SIG-M5 treated with dmso at 0.1 percent for 504 hours (cell line): Measurements from ENCODE around the gene MCFD2.

Source experiments
- DNase-seq: peaks from one replicate; lab custom pipeline; 2025; ENCODE audit not compliant: unreplicated experiment; lab: John Stamatoyannopoulos, UW

Gene MCFD2

DNA sequence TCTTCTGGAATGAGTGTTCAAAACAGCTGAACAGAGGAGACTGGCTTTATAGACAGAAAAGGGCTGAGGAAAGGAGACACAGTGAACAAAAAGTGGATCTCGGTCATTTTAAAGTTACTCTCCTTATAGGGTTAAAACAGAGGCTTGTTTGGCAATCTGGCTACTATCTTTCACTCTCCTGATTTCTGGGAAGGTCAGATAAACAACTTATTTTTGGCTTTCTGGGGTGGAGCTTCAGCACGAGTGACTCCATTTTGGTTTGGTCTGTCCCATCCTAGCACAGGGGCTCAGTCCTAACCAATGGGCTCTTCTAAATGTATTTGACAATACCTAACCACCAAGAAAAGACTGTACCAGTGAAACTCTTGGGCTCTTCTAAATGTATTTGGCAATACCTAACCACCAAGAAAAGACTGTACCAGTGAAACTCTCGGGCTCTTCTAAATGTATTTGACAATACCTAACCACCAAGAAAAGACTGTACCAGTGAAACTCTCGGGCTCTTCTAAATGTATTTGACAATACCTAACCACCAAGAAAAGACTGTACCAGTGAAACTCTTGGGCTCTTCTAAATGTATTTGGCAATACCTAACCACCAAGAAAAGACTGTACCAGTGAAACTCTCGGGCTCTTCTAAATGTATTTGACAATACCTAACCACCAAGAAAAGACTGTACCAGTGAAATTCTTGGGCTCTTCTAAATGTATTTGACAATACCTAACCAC lies 39.5 kb downstream of the MCFD2 start:
- DNase-seq, result peak; percentile 25

DNA sequence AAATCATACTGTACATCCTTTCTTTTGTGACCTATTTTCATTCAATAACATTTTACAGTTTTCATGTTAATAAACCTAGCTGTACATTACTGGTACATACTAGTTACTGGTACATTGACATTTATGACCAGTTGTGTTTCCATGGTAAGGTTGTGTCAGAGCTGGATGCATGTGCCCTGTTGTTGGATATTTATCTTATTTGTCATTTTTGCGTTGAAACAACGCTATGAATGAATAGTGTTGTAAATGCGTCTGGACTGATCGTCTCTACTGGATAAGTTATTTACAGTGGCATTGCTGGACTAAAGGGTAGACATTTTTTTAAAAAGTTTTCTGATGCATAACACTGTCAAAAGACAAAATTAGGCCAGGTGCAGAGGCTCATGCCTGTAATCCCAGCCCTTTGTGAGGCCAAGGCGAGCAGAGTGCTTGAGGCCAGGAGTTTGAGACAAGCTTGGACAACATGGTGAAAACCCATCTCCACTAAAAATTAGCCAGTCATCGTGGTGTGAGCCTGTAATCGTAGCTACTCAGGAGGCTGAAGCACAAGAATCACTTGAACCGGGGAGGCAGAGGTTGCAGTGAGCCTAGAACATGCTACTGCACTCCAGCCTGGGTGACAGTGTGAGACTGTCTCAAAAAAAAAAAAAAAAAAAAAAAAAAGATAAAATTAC lies 40.2 kb downstream of the MCFD2 start:
- no peak for DNase-seq

DNA sequence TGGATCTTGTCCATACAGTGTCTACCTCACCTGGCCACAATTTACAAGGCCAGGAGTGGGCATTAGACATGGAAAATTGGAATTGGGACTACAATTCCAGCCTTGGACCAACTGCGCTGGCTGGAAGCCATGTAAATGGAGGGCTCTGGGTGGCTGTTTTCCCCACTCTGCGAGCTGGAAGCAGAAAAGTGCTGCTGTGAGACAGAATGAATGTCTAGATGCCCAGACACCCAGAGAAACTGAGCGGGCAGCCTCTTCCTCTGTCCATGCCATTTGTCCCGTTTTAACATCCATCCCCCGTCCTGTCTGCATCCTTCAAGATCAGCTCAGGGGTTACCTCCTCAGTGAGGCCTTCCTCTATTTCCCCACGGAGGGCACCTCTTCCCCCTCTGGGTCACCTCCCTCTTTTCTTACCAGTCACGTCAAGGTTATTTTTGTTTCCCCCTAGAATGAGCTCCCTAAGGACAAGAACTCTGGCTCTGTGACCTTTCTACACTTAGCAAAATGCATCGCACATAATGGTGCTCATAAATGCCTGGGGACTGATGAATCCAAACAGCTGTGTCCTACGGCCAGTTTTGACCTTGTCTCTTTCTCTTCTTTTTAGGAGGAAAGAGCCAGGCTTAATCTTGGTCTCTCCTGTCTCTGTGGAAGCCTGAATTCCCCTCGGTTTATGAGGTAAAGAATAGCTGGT lies 41.2 kb downstream of the MCFD2 start:
- no peak for DNase-seq

DNA sequence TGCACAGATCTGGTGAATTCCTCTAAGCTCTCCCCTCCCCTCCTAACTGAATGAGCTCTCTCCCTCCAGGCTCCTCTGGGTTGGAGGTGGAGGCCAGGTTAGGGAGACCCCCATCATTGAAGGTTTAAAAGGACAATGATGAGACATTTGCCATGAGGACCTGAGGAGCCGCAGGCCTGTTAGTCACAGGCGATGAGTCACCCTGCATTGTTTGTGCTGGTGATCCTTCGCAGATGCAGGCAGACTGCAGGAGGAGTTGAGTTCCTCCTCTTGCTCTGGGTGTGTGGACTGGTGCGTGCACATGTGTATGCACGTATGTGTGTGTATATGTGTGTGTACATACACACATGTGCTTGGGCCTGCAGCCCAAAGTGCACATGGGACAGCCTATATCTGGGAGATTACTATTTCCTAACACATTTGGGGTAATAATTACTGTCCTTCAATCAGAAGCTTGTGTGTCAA lies 42.0 kb downstream of the MCFD2 start:
- peak; percentile 70 for DNase-seq

DNA sequence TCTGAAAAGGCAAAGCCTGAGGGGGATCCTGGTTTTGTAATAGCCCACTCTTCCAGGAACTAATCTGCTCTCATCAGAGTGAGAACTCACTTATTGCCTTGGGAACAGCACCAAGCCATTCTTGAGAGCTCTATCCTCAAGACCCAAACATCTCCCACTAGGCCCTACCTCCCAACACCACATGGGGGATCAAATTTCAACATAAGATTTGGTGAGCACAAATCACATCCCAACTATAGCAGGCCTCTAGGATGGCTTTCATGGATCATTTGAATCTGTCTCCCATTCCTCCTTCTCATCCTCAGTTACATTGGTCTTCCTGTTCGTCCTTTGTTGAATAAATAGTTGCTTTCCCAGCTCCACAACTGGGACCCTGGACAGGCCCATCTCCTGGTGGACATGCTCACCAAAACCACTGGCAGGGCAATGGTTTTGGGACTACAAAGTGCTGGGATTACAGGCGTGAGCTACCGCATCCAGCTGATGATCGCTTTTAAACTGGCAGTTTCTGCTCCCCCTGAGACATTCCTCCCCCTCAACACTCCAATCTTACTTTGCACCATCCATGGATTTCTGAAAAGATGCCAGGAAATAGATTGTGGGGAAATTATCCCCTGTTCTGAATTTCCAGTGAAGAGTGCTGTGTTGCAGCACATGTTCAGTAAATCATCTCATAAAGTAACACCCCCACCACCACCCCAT lies 42.6 kb downstream of the MCFD2 start:
- DNase-seq, result no peak

DNA sequence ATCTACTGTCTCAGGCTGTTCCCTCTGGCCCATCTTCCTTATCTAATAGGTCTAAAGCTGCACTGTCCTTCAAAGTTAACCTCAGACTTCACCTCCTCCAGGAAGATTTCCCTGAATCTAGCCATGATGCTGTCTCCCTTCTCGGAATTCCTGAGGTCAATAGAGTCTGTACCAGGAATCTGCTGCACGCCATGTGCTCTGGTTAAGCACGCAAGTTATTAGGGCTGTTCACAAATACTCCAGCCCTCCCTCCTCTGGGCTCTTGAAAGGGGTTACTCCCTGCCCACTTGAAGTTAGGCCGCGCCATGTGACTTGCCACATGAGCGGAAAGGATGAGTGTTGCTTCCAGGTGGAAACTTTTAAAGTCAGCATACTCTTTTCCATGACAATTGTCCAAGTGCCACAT lies 43.6 kb downstream of the MCFD2 start:
- no peak for DNase-seq

DNA sequence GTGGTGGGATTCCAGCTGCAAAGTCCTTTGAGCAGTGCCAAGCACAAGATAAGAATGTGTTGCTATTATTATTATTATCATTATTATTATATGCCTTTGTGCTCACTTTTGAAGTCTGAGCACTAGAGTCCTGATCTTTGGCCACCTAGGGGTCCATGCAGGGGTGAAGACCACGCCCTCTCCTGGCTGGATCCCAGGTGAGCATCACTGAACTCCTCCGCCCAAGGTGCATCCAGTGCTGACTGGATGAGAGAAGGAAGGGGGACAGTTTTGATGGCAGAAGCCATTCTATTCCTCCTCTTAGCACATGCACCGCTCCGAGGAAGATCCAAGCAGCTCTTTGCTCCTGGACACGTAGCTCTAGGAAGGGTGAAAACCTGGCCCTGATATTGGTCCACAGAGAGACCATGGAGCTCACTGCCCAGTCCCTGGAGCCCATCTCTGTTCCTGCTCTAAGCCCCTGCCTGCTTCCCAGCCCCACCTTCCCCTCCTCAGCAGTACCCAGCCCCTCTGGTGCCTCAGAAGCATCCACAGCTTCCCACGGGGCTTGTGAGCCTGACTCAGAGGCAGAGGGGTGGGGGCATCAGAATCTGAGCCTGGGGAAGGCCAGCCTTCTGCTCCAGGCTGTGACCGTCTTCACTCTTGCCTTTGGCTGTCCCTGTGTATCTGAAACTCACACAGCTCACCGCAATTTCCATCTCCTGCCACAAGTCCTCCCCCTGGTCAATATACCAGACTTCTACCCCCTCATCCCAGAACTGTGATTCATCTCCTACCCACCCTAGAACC lies 45.4 kb downstream of the MCFD2 start:
- DNase-seq, result no peak

DNA sequence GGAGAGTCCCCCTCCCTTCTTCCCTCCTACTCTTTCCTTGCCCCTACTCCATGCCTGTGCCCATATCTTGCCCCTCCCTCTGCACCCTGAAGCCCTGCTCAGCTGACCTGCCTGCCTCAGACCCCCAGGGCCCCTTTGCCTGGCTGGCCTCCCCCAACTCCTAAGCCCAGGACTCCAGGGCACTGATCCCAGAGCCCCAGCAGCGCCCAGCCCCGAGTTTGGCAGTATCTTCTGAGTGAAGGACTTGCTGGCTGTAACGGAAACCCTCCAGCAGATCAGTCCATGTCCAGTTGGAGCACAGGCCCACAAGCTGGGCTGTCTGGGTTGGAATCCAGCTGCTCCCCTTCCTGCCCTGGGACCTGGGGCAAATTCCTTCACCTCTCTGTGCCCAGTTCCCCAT lies 46.0 kb downstream of the MCFD2 start:
- DNase-seq, result no peak

DNA sequence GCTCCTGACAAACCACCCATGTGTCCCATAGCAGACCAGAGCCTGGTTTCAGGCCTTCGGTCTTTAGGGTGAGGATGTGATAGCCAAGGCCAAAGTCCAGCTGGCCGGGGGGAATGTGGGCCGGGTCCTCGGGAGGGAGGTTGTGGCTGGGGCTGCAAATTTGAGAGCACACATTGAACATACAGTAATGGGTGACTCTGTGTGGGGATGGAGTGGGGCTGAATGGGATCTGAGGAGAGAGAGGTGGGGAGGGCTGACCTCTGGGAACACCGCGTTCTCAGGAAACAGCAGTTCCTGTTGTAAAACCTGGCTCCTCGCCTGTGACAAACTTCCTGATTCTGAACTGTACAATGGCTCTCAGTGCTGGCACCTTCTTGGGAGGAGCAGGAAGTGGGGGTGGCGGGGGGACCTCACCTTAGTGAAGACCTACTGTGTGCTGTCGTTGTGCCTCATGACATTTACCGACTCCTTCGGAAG lies 48.8 kb downstream of the MCFD2 start:
- no peak for DNase-seq

DNA sequence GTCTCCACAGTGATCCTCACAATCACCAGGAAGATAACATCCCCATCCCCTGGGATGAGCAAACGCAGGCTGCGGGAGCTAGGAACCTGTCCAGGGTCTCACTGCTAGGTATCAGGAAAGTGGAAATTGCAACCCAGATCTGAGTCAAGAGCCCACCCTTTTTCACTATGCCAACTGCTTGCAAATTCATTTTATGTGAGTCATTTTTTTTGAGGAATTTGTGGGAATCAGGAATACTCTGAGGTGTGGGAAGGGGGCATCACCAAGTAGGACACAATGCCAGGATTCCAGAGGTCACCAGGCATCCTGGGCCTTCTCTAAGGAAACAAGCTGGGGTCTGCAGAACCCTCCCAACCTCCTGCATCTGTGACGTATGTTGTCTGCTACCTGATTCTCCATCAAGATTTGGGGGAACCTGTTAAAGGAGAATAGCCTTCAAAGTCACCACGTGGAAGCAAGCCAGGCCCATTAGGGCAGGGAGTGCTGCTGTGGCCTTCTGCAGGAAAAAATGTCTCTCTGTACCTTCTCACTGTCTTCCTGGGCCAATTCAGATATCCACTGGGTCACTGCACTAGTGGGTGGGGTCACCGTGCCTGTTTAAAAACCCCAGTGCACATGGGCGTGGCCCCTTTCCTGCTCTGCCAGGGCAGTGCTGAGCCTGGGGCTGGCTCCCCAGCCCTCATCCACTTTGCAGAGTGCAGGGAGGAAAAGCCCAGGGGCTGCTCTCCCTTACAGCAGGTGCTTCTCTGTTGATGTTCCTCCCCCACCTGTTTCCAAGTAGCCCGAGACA lies 50.2 kb downstream of the MCFD2 start:
- no peak for DNase-seq

DNA sequence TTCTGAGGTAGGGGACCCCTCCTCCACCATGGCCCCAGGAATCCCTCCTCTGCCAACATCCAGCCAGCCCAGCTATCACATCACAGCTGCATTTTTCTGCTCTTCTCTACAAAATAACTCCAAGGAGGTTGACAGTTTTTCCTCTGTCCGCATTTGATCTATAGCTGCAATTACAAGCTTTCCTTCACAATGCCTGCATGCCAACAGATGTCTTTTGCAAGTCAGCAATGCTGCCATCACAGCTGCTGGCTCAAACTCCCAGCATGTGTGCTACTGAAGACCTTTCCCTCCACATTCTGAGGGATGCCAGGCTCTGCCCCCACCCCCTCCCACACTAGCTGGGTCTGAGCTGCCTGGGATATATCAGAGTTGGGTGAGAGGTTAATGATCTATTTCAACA lies 51.7 kb downstream of the MCFD2 start:
- no peak for DNase-seq

DNA sequence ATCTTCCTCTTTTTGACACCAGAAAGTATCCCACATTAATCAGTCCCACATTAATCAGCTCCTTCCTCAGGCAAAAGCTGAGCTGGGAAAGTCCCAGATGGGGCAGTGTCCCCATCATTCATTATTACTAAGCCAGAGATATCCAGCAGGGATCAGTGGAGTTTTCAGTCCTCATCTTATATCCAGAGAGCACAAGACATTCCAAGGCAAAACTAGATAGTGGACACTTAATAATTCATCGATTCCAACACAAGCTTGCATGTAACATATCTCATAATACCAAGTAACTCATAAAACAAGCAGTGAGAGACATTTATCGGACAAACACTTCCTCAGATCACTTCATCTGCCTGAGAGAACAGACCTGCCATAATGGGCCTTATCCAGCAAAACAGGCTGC lies 53.1 kb downstream of the MCFD2 start:
- no peak for DNase-seq

DNA sequence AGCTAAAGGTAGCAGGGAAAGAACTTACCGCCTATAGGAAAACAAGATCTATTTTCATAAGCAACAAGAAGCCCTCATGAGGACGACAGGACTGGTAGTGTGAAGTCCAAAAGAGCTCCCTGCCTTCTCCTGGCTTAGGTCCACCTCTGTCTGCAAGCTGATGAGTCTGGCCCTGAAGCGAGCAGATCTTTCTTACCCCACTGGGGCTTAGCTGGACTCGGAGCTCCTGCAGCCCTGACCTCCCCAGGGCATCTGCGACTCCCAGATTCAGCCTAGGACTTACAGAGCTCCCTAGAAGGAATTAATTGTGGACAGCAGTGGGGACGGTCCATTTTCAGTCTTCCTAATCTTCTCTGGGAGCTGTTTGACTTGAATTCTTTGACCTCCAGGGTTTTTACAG lies 53.7 kb downstream of the MCFD2 start:
- DNase-seq, result no peak

DNA sequence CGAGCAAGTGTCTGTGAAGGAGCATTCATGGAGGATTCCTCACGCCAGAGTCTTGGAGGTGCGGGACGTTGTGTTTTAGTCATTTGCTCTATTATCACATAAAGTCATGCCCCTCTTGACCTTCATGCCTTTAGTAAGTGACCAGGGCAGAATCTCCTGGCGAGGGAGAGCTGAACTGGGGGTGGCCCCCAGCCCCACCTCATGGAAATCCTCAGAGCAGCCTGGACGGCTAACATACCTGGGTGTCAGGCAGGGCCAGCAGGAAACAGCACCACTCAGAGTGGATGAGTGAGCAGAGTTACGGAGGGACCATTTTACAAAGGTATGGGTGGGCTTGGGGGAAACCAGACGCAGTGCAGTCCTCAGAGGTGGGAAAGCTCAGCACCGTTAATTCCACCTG lies 56.1 kb downstream of the MCFD2 start:
- DNase-seq, result no peak

DNA sequence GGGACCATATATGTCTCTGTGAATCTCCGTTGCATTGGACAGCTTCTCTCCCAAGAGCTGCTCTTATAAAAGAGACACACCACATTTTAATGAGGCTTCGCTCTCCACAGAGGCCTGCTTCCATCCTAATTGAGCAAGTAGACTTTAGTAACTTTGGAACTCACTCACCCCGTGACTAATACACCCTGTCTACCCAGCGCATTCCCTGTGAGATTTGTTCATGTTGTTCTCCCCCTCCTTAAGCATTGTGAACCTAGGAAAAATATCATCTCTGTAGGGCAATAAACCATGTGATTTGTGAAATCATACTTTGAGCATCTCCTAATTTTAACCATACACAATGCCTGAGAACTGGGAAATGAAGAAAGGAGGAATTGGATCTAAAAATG lies 56.9 kb downstream of the MCFD2 start:
- DNase-seq, result no peak

DNA sequence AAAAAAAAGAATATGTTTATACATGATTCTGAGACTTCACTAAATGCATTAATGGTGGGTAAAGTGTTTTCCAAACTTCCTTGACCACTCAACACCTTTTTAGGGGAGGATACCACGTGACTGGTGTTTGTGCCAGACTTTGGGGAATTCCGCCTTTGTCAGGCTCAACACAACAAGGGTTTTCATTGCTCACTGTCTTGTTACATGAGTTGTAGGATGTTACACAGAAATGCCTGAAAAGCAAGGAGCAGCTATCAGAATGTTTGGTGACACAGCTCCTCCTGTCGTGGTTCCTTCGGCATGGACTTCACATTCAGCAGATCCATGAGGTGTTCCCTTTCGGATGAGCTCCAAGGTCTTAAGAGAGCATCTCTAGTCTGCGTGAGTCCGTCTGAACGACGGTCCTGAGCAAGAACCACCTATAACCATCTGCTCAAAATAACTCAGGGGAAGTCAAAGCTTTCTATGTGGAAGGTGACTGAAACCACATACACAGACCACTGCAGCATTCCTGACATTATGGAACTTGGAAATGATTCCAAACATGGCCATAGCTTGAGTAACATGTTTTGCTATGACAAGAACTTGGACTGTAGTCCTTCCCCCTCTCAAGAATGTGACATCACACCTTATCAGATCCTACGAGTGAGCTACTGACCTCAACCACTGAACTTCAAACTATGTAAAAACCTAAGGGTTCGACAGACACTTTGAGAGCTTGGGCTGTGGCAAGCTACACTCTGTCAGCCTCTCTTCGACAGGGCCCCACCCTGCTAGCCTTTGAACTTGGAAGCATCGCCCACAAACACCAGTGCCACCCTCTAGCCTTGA lies 57.5 kb downstream of the MCFD2 start:
- no peak for DNase-seq

DNA sequence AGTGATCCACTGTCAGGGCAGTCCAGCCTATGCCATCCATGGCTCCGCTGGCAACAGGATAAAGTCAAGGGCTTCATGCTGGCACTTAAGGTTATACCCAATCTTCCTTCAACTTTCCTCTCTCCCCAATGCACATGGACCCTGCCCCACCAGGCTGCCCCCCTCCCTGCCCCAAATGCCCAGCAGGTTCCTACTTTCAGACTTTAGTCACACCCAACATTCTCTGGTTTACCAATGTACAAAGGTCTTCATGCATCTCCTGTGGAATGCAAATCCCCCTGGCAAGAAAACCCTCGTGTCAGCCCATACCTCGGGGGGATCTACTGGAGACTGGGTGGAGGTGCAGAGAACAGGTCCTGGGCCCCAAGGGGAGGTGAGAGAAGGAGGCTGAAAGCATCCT lies 59.3 kb downstream of the MCFD2 start:
- no peak for DNase-seq

DNA sequence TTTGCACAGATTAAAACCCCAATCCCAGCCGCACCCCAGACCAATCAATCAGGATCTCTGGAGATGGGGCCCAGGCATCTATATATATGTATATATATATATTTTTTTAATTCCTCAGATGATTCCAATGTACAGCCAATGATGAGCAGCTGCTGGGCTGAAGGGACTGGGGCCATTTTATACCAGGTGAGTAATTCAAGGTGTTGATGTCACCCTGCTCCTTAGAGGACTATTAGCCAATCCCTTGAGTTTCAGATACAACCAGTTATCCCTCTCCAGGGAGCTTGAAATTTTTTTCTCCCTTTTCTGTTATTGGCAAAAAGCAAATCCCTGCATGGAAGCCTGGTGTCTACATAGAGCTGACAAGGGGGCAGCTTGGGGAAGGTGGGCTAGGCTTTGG lies 59.8 kb downstream of the MCFD2 start:
- DNase-seq, result no peak

DNA sequence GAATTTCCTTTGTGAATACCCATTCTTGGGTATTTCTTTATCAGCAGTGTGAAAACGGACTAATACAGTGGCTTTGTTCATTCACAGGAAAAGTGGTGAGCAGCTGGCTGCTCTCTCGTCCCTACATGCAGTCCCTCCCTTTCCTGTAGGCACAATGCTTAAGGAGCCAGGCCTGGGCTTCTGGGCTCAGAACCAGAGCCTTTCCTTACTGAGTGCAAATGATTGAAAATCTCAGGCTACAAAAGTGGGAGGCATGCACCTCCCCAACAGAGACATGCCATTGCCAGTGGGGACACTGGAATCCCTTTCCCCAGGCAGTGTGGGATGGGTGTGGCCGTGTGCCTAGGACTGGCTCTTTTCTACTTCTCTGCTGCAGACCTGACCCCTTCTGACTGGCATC lies 61.3 kb downstream of the MCFD2 start:
- DNase-seq, result no peak
